ENCODE data around the gene HHIPL1.

HHIPL1 gene

GRCh38 chr14:99602054-99602787 is 42.7 kb upstream of the HHIPL1 start:
- Histone ChIP-seq H3K4me3 (ENCODE audit: low read length in 2 of 2) (peak overlapping the region; percentile 68 to 82), H3K27me3 (ENCODE audit: control insufficient read depth in 2 of 2, insufficient read depth in 2 of 2, low read length in 2 of 2) (no peaks in the 10 kb centered on the region), H3K9me3 (ENCODE audit: control insufficient read depth in 2 of 2, low read length in 2 of 2) (no peaks in the 10 kb centered on the region), H3K9ac (ENCODE audit: low read depth in 1 of 2, low read length in 2 of 2) (peak overlapping the region; percentile 74 to 82), H3K27ac (ENCODE audit: low read depth in 2 of 2, low read length in 2 of 2) (peak overlapping the region; percentile 83), H3K36me3 (ENCODE audit: control insufficient read depth in 2 of 2, insufficient read depth in 2 of 2, low read length in 2 of 2) (no peaks in the 10 kb centered on the region), H3K4me1 (ENCODE audit: control insufficient read depth in 2 of 2, insufficient read depth in 2 of 2, low read length in 2 of 2) (peaks cover 59 to 61% of the 10 kb centered on the region in 2 donors)

- Histone ChIP-seq H3K9me3 (ENCODE audit: control insufficient read depth in 2 of 2, low read length in 2 of 2) (no peaks in the 10 kb centered on the region), H3K27me3 (ENCODE audit: control insufficient read depth in 2 of 2, insufficient read depth in 2 of 2, low read length in 2 of 2) (no peaks in the 10 kb centered on the region), H3K36me3 (ENCODE audit: control insufficient read depth in 2 of 2, insufficient read depth in 2 of 2, low read length in 2 of 2) (no peaks in the 10 kb centered on the region), H3K4me1 (ENCODE audit: control insufficient read depth in 2 of 2, insufficient read depth in 2 of 2, low read length in 2 of 2) (peaks cover 52 to 56% of the 10 kb centered on the region in 2 donors), H3K4me3 (ENCODE audit: low read length in 2 of 2) (peak overlapping the region; percentile 68 to 82), H3K9ac (ENCODE audit: low read depth in 1 of 2, low read length in 2 of 2) (peak overlapping the region; percentile 74 to 82), H3K27ac (ENCODE audit: low read depth in 2 of 2, low read length in 2 of 2) (peak overlapping the region; percentile 83)
Observed at GRCh38 chr14:99602788-99603415, 42.0 kb upstream of the HHIPL1 start.

- peaks cover 44 to 50% of the 10 kb centered on the region in 2 donors for H3K4me1 ChIP-seq (ENCODE audit: control insufficient read depth in 2 of 2, insufficient read depth in 2 of 2, low read length in 2 of 2)
- H3K36me3 ChIP-seq (ENCODE audit: control insufficient read depth in 2 of 2, insufficient read depth in 2 of 2, low read length in 2 of 2): no peaks in the 10 kb centered on the region
- H3K9me3 ChIP-seq (ENCODE audit: control insufficient read depth in 2 of 2, low read length in 2 of 2): no peaks in the 10 kb centered on the region
- peak within 1 kb of the TSS; percentile 83 to 84 for H3K27ac ChIP-seq (ENCODE audit: low read depth in 2 of 2, low read length in 2 of 2)
- H3K9ac ChIP-seq (ENCODE audit: low read depth in 1 of 2, low read length in 2 of 2): peak within 1 kb of the TSS; percentile 68 to 83
- H3K4me3 ChIP-seq (ENCODE audit: low read length in 2 of 2): peak within 1 kb of the TSS; percentile 72 to 82
- no peaks in the 10 kb centered on the region for H3K27me3 ChIP-seq (ENCODE audit: control insufficient read depth in 2 of 2, insufficient read depth in 2 of 2, low read length in 2 of 2)
Observed at GRCh38 chr14:99603471-99604277, 41.3 kb upstream of the HHIPL1 start, which contains the start of gene CCDC85C. Gene CCDC85C, minus strand, starts transcription at chr14:99604207. Its CDS starts 248 bp downstream, at chr14:99603959.

GRCh38 chr14:99604278-99604765 is 40.6 kb upstream of the HHIPL1 start:
- Histone ChIP-seq H3K36me3 (ENCODE audit: control insufficient read depth in 2 of 2, insufficient read depth in 2 of 2, low read length in 2 of 2) (no peaks in the 10 kb centered on the region), H3K4me3 (ENCODE audit: low read length in 2 of 2) (peak overlapping the region; percentile 72 to 79), H3K27ac (ENCODE audit: low read depth in 2 of 2, low read length in 2 of 2) (peak overlapping the region; percentile 75 to 84), H3K27me3 (ENCODE audit: control insufficient read depth in 2 of 2, insufficient read depth in 2 of 2, low read length in 2 of 2) (no peaks in the 10 kb centered on the region), H3K4me1 (ENCODE audit: control insufficient read depth in 2 of 2, insufficient read depth in 2 of 2, low read length in 2 of 2) (peaks cover 38 to 44% of the 10 kb centered on the region in 2 donors), H3K9ac (ENCODE audit: low read depth in 1 of 2, low read length in 2 of 2) (peak overlapping the region; percentile 68 to 83), H3K9me3 (ENCODE audit: control insufficient read depth in 2 of 2, low read length in 2 of 2) (no peaks in the 10 kb centered on the region)

- Histone ChIP-seq H3K4me1 (ENCODE audit: control insufficient read depth in 2 of 2, insufficient read depth in 2 of 2, low read length in 2 of 2) (peaks cover 34 to 39% of the 10 kb centered on the region in 2 donors), H3K36me3 (ENCODE audit: control insufficient read depth in 2 of 2, insufficient read depth in 2 of 2, low read length in 2 of 2) (no peaks in the 10 kb centered on the region), H3K9me3 (ENCODE audit: control insufficient read depth in 2 of 2, low read length in 2 of 2) (no peaks in the 10 kb centered on the region), H3K27me3 (ENCODE audit: control insufficient read depth in 2 of 2, insufficient read depth in 2 of 2, low read length in 2 of 2) (no peaks in the 10 kb centered on the region), H3K9ac (ENCODE audit: low read depth in 1 of 2, low read length in 2 of 2) (peak overlapping the region; percentile 68 to 83), H3K4me3 (ENCODE audit: low read length in 2 of 2) (peak overlapping the region; percentile 72 to 79), H3K27ac (ENCODE audit: low read depth in 2 of 2, low read length in 2 of 2) (peak overlapping the region; percentile 75 to 84)
Observed at GRCh38 chr14:99604766-99605298, 40.1 kb upstream of the HHIPL1 start.

GRCh38 chr14:99605299-99605961 is 39.5 kb upstream of the HHIPL1 start:
- no peaks in the 10 kb centered on the region for H3K36me3 ChIP-seq (ENCODE audit: control insufficient read depth in 2 of 2, insufficient read depth in 2 of 2, low read length in 2 of 2)
- H3K4me1 ChIP-seq (ENCODE audit: control insufficient read depth in 2 of 2, insufficient read depth in 2 of 2, low read length in 2 of 2): peaks cover 28 to 33% of the 10 kb centered on the region in 2 donors
- H3K4me3 ChIP-seq (ENCODE audit: low read length in 2 of 2): peak overlapping the region; percentile 72 to 79
- H3K27ac ChIP-seq (ENCODE audit: low read depth in 2 of 2, low read length in 2 of 2): peak overlapping the region; percentile 75 to 84
- H3K9me3 ChIP-seq (ENCODE audit: control insufficient read depth in 2 of 2, low read length in 2 of 2): no peaks in the 10 kb centered on the region
- peak overlapping the region; percentile 65 to 83 for H3K9ac ChIP-seq (ENCODE audit: low read depth in 1 of 2, low read length in 2 of 2)
- no peaks in the 10 kb centered on the region for H3K27me3 ChIP-seq (ENCODE audit: control insufficient read depth in 2 of 2, insufficient read depth in 2 of 2, low read length in 2 of 2)

GRCh38 chr14:99606359-99606758 is 38.6 kb upstream of the HHIPL1 start:
- Histone ChIP-seq H3K27me3 (ENCODE audit: control insufficient read depth in 2 of 2, insufficient read depth in 2 of 2, low read length in 2 of 2) (no peaks in the 10 kb centered on the region), H3K4me1 (ENCODE audit: control insufficient read depth in 2 of 2, insufficient read depth in 2 of 2, low read length in 2 of 2) (peaks cover 19 to 24% of the 10 kb centered on the region in 2 donors), H3K9me3 (ENCODE audit: control insufficient read depth in 2 of 2, low read length in 2 of 2) (no peaks in the 10 kb centered on the region), H3K9ac (ENCODE audit: low read depth in 1 of 2, low read length in 2 of 2) (no peak overlapping the region), H3K27ac (ENCODE audit: low read depth in 2 of 2, low read length in 2 of 2) (no peak overlapping the region), H3K4me3 (ENCODE audit: low read length in 2 of 2) (no peak overlapping the region), H3K36me3 (ENCODE audit: control insufficient read depth in 2 of 2, insufficient read depth in 2 of 2, low read length in 2 of 2) (no peaks in the 10 kb centered on the region)

GRCh38 chr14:99608591-99608990 is 36.3 kb upstream of the HHIPL1 start:
- H3K36me3 ChIP-seq (ENCODE audit: control insufficient read depth in 2 of 2, insufficient read depth in 2 of 2, low read length in 2 of 2): no peaks in the 10 kb centered on the region
- no peak overlapping the region for H3K4me3 ChIP-seq (ENCODE audit: low read length in 2 of 2)
- no peaks in the 10 kb centered on the region for H3K27me3 ChIP-seq (ENCODE audit: control insufficient read depth in 2 of 2, insufficient read depth in 2 of 2, low read length in 2 of 2)
- no peaks in the 10 kb centered on the region for H3K9me3 ChIP-seq (ENCODE audit: control insufficient read depth in 2 of 2, low read length in 2 of 2)
- H3K4me1 ChIP-seq (ENCODE audit: control insufficient read depth in 2 of 2, insufficient read depth in 2 of 2, low read length in 2 of 2): peaks cover 6 to 21% of the 10 kb centered on the region in 2 donors
- H3K9ac ChIP-seq (ENCODE audit: low read depth in 1 of 2, low read length in 2 of 2): no peak overlapping the region
- no peak overlapping the region for H3K27ac ChIP-seq (ENCODE audit: low read depth in 2 of 2, low read length in 2 of 2)
